ACC112 (cell line): ENCODE results near the gene SIX4.
A peak's percentile ranks its signal among the peaks of the same experiment; 100 is the strongest.

Experiments used
- H2AFZ ChIP-seq: fragments of 200-600 bp; sonication (generic); one replicate; pipeline ENCODE4 v1.6.0; 2017; ENCODE audit warnings: antibody characterized with exemption, low read length; ENCODE audit not compliant: unreplicated experiment
- H3K27ac ChIP-seq: fragments of 200-600 bp; sonication (generic); 2 replicates; pipeline ENCODE4 v1.5.1; 2014; ENCODE audit warnings: low read depth, mild to moderate bottlenecking, antibody characterized with exemption, low read length, moderate library complexity
- H3K27me3 ChIP-seq: fragments of 200-600 bp; sonication (generic); 2 replicates; pipeline ENCODE4 v1.6.1; 2014; ENCODE audit warnings: mild to moderate bottlenecking, antibody characterized with exemption, low read length, moderate library complexity, mixed read lengths; ENCODE audit not compliant: insufficient read depth
- H3K36me3 ChIP-seq: fragments of 200-600 bp; sonication (generic); 2 replicates; pipeline ENCODE4 v1.6.1; 2016; ENCODE audit warnings: mild to moderate bottlenecking, antibody characterized with exemption, low read length, moderate library complexity, mixed read lengths; ENCODE audit not compliant: insufficient read depth
- H3K4me1 ChIP-seq: fragments of 200-600 bp; sonication (generic); one replicate; pipeline ENCODE4 v1.6.1; 2016; ENCODE audit warnings: low read length, mixed read lengths; ENCODE audit not compliant: insufficient read depth, unreplicated experiment, control insufficient read depth
- H3K4me3 ChIP-seq: fragments of 200-600 bp; sonication (generic); 2 replicates; pipeline ENCODE4 v1.5.1; 2014; ENCODE audit warnings: mild to moderate bottlenecking, low read depth, low read length
- H3K79me2 ChIP-seq: fragments of 200-600 bp; sonication (generic); one replicate; pipeline ENCODE4 v1.6.0; 2016; ENCODE audit warnings: low read length; ENCODE audit not compliant: control insufficient read depth, unreplicated experiment, insufficient read depth

The SIX4 gene

GRCh38 chr14:60684203-60684602 is 39.9 kb downstream of the SIX4 start:
- no peaks in the 10 kb centered on the region for H3K79me2 ChIP-seq
- no peaks in the 10 kb centered on the region for H3K27me3 ChIP-seq
- H3K4me3 ChIP-seq: no peak overlapping the region
- H3K27ac ChIP-seq: no peak overlapping the region
- H2AFZ ChIP-seq: no peak overlapping the region
- no peaks in the 10 kb centered on the region for H3K36me3 ChIP-seq
- H3K4me1 ChIP-seq: no peaks in the 10 kb centered on the region

GRCh38 chr14:60681271-60681670 is 42.9 kb downstream of the SIX4 start:
- Histone ChIP-seq H3K36me3 (no peaks in the 10 kb centered on the region), H3K4me1 (no peaks in the 10 kb centered on the region), H2AFZ (no peak overlapping the region), H3K79me2 (no peaks in the 10 kb centered on the region), H3K4me3 (no peak overlapping the region), H3K27ac (no peak overlapping the region), H3K27me3 (no peaks in the 10 kb centered on the region)

GRCh38 chr14:60680511-60680910 is 43.6 kb downstream of the SIX4 start:
- no peaks in the 10 kb centered on the region for H3K27me3 ChIP-seq
- no peak overlapping the region for H3K27ac ChIP-seq
- H3K4me1 ChIP-seq: no peaks in the 10 kb centered on the region
- no peaks in the 10 kb centered on the region for H3K79me2 ChIP-seq
- no peaks in the 10 kb centered on the region for H3K36me3 ChIP-seq
- H3K4me3 ChIP-seq: no peak overlapping the region
- no peak overlapping the region for H2AFZ ChIP-seq

DNA sequence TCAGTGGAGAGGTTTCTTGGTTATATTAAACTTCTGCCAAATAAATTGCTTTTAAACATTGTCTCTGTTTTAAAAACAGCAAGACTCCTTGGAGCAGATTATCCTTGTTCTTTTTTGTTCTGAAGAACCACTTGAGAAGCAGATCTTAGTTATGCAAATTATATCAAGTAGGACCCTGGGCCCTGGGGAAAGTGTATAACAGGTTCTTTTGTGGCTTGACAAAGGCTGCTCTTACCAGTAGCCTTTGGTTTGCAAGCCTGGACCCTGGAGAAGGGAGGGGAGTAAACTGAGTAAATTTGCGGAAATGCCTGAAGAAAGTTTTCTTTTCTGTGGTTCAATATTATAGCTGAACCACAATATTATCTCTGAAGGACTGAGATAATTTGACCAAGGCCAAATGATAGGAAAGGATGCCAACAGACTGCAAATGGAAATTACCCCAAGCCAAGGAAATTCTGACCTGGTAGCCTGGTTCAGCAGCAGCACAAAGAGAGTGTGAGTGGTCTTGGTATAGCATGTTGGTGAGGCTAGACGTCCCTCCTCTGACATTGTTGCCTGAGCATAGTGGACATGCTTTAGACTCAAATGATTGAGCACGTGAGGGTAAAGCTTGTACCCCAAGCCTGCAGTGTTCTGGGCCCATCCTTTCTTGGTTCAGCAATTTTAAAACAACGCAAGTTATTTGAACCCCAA is 44.4 kb downstream of the SIX4 start:
- Histone ChIP-seq H3K36me3 (no peaks in the 10 kb centered on the region), H2AFZ (no peak overlapping the region), H3K27me3 (no peaks in the 10 kb centered on the region), H3K4me1 (no peaks in the 10 kb centered on the region), H3K4me3 (no peak overlapping the region), H3K79me2 (no peaks in the 10 kb centered on the region), H3K27ac (no peak overlapping the region)

DNA sequence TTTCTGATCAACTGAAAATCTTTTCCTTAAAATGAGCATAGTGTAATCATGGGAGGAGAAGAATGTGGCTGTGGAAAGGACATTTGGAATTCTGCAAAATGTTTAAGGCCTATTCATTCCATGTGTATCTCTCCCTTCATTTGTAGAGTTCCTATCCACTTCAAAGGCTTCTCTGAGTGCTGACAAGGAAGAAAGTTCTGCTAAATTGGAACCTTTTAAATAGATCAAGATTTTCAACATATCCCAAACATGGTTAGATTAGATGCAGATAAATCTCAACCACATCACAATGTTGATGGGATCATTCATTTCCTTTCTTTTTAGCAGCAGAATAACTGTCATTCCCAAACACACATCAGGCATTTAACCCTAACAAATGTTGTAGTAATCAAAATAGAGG is 46.5 kb downstream of the SIX4 start:
- H3K36me3 ChIP-seq: no peaks in the 10 kb centered on the region
- no peaks in the 10 kb centered on the region for H3K79me2 ChIP-seq
- no peaks in the 10 kb centered on the region for H3K27me3 ChIP-seq
- no peak overlapping the region for H3K4me3 ChIP-seq
- no peak overlapping the region for H3K27ac ChIP-seq
- no peak overlapping the region for H2AFZ ChIP-seq
- H3K4me1 ChIP-seq: no peaks in the 10 kb centered on the region

DNA sequence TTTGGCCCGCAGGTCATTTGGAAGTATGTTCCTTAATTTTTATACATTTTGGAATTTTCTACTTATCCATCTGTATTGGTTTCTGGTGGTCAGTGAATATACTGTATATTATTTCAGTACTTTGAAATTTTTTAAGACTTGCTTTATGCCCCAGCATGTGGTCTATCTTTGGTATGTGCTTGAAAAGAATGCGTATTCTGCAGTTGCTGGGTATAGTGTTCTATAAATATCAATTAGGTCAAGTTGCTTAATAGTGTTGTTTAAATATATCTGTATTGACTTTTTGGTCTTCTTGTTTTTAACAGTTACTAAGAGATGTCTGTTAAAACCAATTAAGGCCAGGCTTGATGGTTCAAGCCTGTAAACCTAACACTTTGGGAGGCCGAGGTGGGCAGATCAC is 53.2 kb downstream of the SIX4 start:
- no peaks in the 10 kb centered on the region for H3K4me1 ChIP-seq
- H3K27ac ChIP-seq: no peak overlapping the region
- H3K4me3 ChIP-seq: no peak overlapping the region
- no peaks in the 10 kb centered on the region for H3K27me3 ChIP-seq
- no peaks in the 10 kb centered on the region for H3K36me3 ChIP-seq
- H3K79me2 ChIP-seq: no peaks in the 10 kb centered on the region
- H2AFZ ChIP-seq: no peak overlapping the region

DNA sequence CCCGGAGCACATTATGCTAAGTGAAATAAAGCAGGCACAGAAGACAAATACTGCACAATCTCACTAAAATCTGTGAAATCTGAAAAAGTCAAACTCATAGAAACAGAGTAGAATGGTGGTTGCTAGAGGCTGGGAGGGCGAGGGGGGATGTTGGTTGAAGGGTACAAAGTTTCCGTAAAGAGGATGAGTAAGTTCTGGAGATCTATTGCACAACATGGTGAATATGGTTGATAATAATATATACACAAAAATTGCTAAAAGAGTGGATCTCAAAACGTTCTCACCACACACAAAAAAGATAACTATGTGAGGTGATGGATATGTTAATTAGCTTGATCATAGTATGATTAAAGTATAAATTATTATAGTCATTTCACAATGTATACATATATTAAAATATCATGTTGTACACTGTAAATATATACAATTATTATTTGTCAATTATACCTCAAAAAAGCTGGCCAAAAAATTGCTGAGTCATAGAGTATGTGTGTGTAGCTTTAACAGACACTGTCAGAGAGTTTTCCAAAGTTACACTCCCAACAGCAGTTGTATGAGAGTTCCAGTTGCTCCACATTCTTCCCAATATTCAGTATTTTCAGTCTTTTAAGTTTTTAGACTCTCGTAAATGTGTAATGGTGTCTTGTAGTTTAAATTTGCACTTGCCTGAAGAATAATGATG is 55.6 kb downstream of the SIX4 start:
- Histone ChIP-seq H3K36me3 (no peaks in the 10 kb centered on the region), H3K27ac (peak overlapping the region; percentile 21; the same call in 1 of the 2 replicates), H3K4me1 (no peaks in the 10 kb centered on the region), H3K4me3 (no peak overlapping the region), H2AFZ (no peak overlapping the region), H3K27me3 (no peaks in the 10 kb centered on the region), H3K79me2 (no peaks in the 10 kb centered on the region)

DNA sequence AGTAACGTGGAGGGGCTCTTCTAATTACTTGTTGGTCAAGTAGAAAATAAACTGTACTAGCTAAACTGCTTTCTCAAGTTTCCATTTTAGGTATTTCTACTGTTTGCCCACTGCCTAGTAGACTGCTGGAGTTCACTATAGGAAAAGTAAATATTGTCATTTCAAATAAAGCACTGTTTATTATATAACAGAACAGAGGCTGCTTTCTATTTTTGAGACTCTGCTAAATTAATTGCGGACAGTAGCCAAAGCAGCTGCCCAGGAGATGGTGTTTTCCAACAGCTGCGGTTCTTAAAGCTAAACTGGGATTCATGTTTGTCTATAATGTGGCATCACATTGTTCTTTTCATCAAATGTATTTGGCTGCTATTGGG is 59.0 kb downstream of the SIX4 start:
- no peaks in the 10 kb centered on the region for H3K4me1 ChIP-seq
- H3K79me2 ChIP-seq: no peaks in the 10 kb centered on the region
- no peak overlapping the region for H3K4me3 ChIP-seq
- no peak overlapping the region for H3K27ac ChIP-seq
- no peaks in the 10 kb centered on the region for H3K27me3 ChIP-seq
- H3K36me3 ChIP-seq: no peaks in the 10 kb centered on the region
- H2AFZ ChIP-seq: no peak overlapping the region

GRCh38 chr14:60662982-60663381 is 61.2 kb downstream of the SIX4 start:
- Histone ChIP-seq H3K4me3 (no peak overlapping the region), H3K79me2 (no peaks in the 10 kb centered on the region), H3K27ac (no peak overlapping the region), H3K4me1 (peaks cover 17% of the 10 kb centered on the region), H2AFZ (no peak overlapping the region), H3K36me3 (no peaks in the 10 kb centered on the region), H3K27me3 (no peaks in the 10 kb centered on the region)

- Histone ChIP-seq H3K36me3 (no peaks in the 10 kb centered on the region), H3K27me3 (no peaks in the 10 kb centered on the region)
Measured at GRCh38 chr14:60661721-60662120, 62.4 kb downstream of the SIX4 start.

More at GRCh38 chr14:60661721-60662120, 62.4 kb downstream of the SIX4 start:
- no peak overlapping the region for H3K27ac ChIP-seq
- H2AFZ ChIP-seq: no peak overlapping the region
- no peaks in the 10 kb centered on the region for H3K79me2 ChIP-seq
- no peak overlapping the region for H3K4me3 ChIP-seq
- peaks cover 22% of the 10 kb centered on the region for H3K4me1 ChIP-seq
